AG04449 (cell line): ENCODE measurements around the gene STRIT1.

Source experiments
- CTCF ChIA-PET: fragments of 350-600 bp; formaldehyde crosslinking; extraction: SDS; loops from one replicate; lab custom pipeline; 2021; ENCODE audit warnings: antibody characterized with exemption; lab: Yijun Ruan, JAX
- POLR2A ChIA-PET: fragments of 400-600, 350-600 bp; formaldehyde crosslinking; extraction: SDS; loops from one replicate; lab custom pipeline; 2020; ENCODE audit warnings: antibody characterized with exemption, inconsistent platforms; lab: Yijun Ruan, JAX
- DNase-seq: peaks from one replicate; pipeline ENCODE4 v3.0.0-alpha.2; 2010; ENCODE audit warnings: low read depth, low spot score
- H3K4me3 ChIP-seq: 2 replicates; pipeline ENCODE4 v1.5.1; 2011; ENCODE audit warnings: low read depth, mild to moderate bottlenecking, control low read depth, low read length
- TF ChIP-seq, protein P1 (sequence below): IDR thresholded peaks from one replicate; pipeline ENCODE4 v1.5.1; 2011; ENCODE audit warnings: mild to moderate bottlenecking, moderate library complexity, low read length, control low read depth, inconsistent platforms; ENCODE audit not compliant: insufficient read depth; ENCODE audit errors: missing control alignments

STRIT1 gene

DNA sequence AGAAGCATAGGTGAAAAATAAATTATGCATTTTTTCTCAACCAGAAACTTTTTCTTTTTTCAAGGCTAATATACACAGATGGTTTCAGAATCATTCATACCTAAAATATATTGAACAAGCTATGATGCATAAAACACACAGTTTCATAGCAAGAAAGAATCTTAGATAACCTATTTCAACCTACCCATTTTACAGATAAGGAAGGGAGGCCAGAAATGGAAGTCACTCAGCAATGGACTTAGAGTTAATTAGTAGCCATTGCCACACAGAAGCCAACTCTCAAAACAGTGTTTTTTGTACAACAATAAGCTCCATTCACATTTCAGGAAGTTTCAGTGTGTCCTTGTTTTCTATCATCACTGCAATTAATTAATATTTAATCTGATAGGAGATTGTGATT lies 27.5 kb upstream of the STRIT1 start:
- ChIA-PET CTCF (interaction anchor here (1.2 to 6.4 kb wide), 7 partner anchors 62 to 983 kb away, joined by 3 to 47 read pairs (median 6); no protein-coding TSS in a partner anchor), POLR2A (no interaction called here)
- DNase-seq: no peak
- TF ChIP-seq, protein P1, sequence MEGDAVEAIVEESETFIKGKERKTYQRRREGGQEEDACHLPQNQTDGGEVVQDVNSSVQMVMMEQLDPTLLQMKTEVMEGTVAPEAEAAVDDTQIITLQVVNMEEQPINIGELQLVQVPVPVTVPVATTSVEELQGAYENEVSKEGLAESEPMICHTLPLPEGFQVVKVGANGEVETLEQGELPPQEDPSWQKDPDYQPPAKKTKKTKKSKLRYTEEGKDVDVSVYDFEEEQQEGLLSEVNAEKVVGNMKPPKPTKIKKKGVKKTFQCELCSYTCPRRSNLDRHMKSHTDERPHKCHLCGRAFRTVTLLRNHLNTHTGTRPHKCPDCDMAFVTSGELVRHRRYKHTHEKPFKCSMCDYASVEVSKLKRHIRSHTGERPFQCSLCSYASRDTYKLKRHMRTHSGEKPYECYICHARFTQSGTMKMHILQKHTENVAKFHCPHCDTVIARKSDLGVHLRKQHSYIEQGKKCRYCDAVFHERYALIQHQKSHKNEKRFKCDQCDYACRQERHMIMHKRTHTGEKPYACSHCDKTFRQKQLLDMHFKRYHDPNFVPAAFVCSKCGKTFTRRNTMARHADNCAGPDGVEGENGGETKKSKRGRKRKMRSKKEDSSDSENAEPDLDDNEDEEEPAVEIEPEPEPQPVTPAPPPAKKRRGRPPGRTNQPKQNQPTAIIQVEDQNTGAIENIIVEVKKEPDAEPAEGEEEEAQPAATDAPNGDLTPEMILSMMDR: no peak
- no peak overlapping the region for H3K4me3 ChIP-seq

DNA sequence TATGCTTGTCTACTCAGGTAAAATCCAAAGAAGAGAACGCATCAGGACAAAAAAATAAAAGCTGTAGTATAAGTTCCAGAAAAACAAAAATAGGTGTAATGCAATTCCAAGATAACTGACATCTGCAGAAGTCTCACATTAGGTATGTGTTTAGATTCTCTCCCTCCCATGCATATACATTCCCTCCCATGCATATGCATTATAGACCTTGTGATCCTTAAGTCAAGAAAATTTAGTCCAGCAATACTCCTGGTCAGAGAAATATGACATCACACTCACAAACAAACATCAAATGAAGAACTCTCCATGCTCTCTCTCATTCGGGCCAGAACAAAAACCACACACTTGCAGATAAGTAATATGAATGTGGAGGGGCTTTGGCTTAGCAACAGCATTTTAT lies 25.3 kb upstream of the STRIT1 start:
- no peak for DNase-seq
- H3K4me3 ChIP-seq: no peak overlapping the region
- ChIA-PET CTCF (interaction anchor here (0.6 to 6.4 kb wide), 4 partner anchors 364 to 735 kb away, joined by 3 to 42 read pairs (median 4); no protein-coding TSS in a partner anchor), POLR2A (no interaction called here)
- TF ChIP-seq, protein P1: no peak

DNA sequence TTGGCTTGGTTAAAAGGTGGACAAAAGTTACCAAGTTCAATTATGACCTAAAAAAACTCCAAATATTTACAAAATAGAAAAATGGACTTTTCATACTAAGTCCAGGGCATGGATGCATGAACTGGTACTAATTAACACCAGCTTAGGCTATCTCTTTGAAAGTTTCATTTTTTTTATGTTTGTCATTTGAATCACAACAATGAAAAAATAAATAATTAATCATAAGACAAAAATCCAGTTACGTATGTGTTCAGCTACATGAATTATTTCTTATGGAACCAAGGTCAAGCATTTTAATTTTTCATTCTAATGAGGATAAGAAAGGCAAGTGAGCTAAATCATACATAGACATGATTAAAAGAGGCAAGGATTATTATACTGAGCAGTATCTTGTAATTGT lies 23.7 kb upstream of the STRIT1 start:
- DNase-seq: no peak
- no peak overlapping the region for H3K4me3 ChIP-seq
- CTCF ChIA-PET: interaction anchor here (0.8 to 1.1 kb wide), 2 partner anchors 360 to 362 kb away, joined by 3 to 4 read pairs; no protein-coding TSS in a partner anchor
- TF ChIP-seq, protein P1: no peak
- POLR2A ChIA-PET: no interaction called here

DNA sequence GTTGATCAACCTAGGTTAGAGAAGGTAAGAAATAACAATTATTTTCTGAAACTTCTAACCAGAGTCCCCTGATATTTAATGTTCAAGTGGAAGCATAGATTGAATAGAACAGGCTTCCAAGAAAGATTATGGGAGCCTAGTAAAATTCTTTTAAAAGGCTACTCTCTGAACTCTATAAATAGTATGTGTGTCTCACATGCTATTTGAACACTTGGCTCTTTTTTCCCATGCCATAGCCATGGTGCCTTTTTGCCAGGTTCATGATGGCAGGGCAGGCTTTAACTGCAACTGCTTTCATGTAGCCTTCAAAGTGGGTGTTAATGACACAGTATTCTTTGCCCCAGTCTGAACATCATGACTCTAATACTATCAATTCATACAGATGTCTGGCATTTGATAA lies 22.9 kb upstream of the STRIT1 start:
- ChIA-PET CTCF (interaction anchor here (0.6 to 1.1 kb wide), 5 partner anchors 8 to 559 kb away, joined by 3 to 4 read pairs (median 3); no protein-coding TSS in a partner anchor), POLR2A (no interaction called here)
- no peak overlapping the region for H3K4me3 ChIP-seq
- TF ChIP-seq, protein P1: no peak
- no peak for DNase-seq

DNA sequence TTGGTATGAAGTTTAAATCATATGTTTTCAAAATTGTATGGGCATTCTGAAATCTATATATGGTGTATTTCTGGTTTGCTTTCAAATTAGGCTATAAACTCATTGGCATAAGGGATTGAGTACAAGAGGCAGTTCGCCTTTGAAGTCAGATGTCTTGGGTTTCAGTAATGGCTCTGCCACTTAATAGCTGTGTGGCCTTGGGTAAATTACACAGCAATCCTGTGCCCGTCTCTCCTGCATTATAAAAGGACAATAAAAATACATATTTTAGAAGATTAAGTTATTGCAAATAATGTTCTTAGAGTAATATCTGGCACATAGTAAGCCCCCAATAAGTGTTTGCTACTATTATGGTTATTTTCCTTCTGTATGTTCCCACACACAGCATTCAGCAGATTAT lies 20.4 kb upstream of the STRIT1 start:
- POLR2A ChIA-PET: no interaction called here
- DNase-seq: no peak
- CTCF ChIA-PET: interaction anchor here (1.2 to 1.7 kb wide), 2 partner anchors 10 to 359 kb away, joined by 3 to 7 read pairs; no protein-coding TSS in a partner anchor
- no peak overlapping the region for H3K4me3 ChIP-seq
- TF ChIP-seq, protein P1: no peak

DNA sequence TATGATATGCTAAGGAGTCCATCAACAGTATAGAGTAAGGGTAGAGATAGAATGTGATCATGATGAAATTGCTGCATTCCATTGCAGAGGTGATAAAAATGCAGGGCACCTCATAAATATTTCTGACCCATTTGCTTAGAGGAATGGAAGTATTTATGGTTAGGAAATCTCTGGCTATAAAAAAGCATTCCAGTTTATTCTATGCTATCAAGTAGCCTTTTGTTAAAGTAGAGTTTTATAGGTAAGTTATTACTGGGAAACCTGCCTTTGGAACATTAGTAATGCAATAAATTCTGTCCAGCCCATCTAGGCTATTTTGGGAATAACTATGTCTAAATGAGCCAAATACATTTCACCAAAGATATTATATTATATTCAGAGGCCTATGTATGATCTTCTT lies 19.8 kb upstream of the STRIT1 start:
- CTCF ChIA-PET: interaction anchor here (1.2 to 1.7 kb wide), 2 partner anchors 10 to 358 kb away, joined by 3 to 7 read pairs; no protein-coding TSS in a partner anchor
- no peak overlapping the region for H3K4me3 ChIP-seq
- TF ChIP-seq, protein P1: no peak
- DNase-seq: peak; percentile 19
- POLR2A ChIA-PET: no interaction called here
